Activated CD4-positive, alpha-beta T cell treated with anti-CD3 and anti-CD28 coated beads, Interleukin-10, Interleukin-2, amounts not matched to agents 100 ng/mL and 50 ng/mL, durations not matched to agents 16 hours and 8 hours (primary cell): Measurements from ENCODE around the gene BCAR3.

ENCODE experiments used
- DNase-seq: peaks from one replicate; pipeline ENCODE4 v3.0.0-alpha.2; 2020

Gene BCAR3

DNA sequence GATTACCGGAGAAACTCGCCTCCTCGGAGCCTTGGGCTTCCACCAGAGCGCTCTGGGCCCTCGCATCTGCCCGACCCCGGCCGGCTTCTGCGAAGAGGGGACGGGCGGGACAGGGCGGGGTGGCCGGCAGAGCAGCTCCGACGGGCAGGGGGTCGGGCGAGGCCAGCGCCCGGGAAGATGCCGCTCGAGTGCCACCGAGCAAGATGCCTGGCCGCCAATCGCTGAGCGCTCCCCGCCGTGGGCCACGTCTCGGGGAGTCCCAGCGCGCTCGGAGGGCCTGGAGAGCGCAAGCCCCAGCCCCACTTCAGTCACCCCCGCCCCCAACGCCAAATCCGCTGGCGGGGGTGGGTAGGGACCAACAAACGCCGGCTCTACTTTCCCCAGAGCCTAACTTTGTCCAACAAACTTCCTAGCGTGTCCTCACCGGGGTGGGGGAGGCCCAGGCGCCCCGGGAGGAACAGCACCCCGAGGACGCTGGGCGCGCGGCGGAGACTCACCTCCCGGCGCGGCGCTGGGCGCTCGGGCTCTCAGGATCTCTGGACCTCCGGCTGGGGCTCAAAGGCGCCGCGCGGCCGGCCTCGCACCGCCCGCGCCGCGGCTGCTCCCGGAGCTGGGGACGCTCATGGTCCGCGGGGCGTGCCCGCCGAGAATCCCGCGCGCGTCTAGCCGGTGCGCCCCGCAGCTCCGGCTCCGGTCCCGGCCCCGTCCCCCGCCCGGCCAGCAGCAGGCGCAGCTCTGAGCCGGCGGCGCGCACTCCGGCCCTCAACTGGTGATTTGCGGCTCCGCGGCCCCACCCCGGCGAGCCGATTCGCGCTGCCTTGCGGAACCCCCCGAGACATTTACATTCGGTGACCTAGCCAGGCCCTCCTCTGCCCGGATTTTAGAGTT is at the start of gene BCAR3:
Gene BCAR3, minus strand, starts transcription at position 737 of the 888 bp plus-strand sequence. CDS start 6,907 bp downstream, outside the sequence.
- DNase-seq = peak; percentile 31

DNA sequence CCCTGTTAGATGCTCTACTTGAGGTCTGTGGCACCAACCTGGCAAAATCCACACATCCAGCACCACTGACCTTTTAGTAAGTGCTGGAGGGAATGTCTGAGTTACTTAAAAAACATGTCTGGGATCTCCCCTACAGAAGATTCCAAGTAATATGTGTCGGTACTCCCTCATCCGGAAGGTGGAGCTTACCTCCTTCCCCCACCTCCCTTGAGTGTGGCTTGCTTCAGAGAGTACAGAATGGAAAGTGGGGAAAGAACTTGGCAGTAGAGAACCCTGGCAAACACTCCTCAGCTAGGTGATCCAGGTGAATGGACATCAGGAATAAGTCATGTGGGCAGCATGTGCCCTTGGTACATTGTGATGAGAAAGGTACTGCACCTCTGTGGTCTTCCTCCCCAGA is 49.0 kb upstream of the BCAR3 start:
- no peak for DNase-seq

DNA sequence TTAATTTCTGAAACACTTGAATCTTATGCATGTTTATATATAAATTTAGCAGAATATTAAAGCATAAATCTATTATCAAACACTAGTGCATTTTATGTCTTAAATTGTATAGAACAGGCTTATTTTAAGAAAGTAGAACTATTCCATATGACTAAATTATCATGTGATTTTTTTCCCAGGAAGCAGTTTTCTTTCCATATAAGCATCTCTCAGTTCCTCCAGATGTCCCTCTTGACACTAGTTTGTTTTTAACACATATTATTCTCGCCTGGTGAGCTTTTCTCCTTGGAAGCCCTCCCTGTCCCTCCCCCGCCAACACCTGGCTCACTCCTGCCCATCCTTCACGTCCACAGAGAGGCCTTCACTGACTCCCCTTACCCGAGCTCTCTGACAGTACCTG is 48.3 kb upstream of the BCAR3 start:
- no peak for DNase-seq

DNA sequence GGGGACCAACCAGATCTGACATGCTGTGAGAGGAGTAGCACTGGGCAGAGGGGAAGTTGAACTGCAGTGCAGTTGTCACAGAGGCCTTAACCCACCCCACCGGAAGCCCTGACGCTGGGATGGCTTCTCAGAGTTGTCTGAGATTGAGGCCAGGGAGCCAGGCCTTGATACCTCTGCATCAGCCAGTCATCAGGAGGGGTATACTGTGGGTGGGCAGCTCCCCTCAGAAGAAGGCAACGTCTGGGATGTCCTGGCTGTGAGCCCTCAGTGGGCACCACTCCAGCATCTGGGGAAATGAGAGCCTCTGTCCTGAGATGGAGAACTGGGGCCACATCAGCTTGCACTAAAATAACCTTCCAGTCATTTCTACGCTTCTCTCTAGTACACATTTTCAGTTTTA is 47.9 kb upstream of the BCAR3 start:
- no peak for DNase-seq

DNA sequence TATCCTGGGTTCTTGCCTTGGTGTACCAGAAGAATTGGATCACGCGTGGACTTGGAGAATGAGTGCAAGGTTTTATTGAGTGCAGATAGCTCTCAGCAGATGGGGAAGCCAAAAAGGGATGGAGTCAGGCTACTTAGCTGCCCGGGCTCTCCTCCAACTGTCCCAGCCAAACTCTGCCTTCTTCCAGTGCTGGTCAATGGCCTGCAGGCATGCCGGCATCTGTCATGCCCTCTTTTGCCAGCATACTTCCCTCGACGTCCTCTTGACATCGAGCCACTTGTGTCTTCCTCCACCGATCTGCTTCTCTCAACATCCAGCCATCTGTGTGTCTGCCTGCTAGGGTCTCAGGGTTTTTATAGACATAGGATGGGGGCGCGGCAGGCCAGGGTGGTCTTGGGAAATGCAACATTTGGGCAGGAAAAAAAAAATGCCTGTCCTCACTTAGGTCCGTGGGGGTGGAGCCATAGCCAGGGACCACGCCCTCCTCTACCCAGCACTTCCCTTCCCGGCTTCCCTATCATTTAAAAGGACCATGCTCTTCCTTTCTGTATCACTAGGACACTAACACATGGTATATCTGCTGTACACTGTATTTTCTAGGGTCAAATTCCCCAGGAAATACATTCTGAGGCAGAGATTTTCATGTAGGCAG is 47.0 kb upstream of the BCAR3 start:
- DNase-seq = no peak

DNA sequence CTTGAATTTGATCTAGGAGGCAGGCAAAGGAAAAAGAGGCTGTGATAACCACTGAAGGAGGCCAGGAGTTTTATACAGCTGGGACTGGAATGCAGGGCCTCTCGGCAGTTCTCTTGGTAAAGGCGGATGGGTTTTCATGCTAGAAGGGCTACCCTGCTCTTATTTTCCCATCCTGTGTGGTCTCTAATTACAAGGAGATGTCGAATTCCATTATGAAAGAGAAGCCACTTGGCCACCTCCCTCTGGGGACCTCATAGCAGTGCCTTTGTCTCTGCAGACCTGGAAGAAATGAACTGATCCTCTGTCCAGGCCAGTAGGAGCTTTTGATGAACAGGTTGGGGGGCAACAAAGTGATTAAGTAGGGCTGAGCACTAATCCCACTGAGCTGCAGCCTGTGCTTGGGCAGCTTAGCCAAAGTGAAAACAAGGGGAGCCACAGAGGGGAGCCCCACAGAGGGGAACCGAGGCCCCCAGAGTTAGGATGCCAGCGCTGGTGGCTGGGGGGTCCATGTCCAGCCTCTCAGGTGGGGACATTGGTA is 42.2 kb upstream of the BCAR3 start:
- no peak for DNase-seq

DNA sequence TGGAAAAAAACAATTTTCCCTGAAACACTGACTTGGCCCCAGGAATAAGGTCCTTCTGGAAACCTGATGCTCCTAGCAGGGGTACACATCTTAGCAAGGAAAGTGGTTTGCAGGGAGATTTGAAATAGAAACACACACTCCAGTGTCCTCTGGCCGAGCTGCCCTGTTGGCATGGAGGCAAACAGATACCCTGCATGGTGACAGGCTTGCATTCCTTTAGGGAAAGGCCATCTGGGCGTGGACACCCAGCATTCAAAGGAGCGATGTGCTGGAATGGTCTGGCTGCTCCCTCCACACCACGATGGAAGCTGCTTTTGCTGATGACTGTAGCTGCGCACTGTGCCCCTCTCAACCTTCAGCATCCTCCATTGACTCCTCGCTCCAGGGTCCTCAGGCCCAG is 41.5 kb upstream of the BCAR3 start:
- DNase-seq = no peak

DNA sequence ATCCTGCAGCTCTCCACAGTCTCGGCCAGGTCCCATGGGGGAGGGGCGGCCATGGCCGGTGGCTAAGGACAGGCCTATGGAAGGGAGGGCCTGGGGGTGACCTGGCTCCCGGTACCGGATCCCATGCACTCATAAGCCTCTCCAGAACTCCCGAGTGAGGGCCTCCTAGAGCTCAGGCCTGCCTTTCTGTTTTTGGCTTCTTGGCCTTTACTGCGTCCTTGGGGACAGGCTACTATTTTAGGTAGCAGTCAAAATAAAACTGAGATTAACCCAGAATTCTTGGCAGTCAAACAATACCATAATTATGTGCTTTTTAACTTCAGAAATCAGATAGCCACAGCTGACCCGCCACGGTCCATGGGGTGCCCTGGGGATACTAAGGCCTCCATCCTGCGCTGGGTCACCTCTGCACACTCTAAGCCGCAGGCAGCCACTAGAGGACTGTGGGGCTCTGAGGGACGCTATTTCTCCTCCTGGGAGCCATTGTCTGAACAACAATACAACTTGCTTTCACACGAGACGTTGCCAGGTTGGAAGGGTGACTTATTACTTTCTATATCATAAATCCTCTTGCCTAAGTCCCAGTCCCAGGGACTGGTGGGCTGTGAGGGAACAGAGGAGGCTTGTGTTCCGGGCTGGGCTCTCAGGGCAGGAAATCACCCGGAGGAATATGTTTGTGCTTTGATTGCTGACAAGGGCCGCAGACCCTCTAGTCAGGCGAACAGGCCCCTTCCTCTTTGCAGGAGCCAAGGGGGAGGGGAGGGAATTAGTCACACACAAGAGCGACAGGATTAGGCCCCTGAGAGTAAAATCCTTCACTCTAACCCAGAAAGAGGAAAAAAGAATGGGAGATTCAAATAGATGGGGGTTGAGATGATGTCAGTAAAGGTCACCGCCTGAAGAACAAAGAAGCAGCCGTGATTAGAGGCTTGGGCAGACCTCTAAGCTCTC is 40.7 kb upstream of the BCAR3 start:
- DNase-seq = no peak

DNA sequence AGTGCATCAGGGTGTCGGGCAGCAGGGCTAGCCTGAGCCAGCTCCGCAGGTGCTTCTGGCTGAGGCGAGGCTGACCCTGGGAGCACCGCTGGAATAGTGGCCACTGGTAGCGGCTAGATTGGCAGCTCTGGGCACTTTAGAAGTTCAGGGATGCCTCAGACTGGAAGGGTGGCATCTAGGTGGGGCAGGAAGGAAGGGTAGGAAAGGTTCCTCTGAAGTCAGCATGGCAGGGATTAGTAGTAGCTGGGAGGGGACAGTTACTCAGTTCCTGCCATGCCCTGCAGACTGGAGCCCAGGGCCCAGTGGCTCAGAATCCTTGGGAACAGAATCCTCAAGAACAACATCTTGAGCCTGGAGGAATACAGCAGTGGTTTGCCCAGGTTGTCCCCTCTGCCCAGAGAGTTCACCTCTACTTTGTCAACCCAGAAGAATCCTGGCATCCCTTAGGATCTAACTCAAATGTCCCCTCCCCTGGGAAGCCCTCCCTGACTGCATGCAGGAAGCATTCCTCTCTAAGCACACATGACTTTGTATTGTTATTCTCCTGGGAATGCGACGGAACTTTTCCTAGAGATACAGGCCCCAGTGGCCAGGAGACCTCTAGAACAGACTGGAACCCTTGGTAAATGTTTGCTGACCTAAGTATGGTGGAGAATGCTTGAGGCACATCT is 39.5 kb upstream of the BCAR3 start:
- DNase-seq = no peak

DNA sequence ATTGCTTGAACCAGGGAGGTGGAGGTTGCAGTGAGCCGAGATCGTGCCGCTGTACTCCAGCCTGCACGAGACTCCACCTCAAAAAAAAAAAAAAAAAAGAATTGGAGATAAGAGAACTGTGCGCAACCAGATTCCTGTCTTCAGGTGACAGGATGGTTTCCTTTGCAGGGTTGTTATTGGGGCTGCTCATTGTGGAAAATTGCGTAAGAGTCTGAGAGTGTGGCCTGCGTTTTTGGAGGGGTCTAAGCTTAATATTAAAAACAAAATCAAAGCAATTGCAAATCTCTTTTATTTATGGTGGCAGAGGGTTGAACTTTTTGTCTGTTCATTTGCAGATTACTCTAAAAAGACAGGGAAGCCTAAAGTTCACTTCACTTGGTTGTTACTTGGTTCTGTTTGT is 36.0 kb upstream of the BCAR3 start:
- DNase-seq = no peak

DNA sequence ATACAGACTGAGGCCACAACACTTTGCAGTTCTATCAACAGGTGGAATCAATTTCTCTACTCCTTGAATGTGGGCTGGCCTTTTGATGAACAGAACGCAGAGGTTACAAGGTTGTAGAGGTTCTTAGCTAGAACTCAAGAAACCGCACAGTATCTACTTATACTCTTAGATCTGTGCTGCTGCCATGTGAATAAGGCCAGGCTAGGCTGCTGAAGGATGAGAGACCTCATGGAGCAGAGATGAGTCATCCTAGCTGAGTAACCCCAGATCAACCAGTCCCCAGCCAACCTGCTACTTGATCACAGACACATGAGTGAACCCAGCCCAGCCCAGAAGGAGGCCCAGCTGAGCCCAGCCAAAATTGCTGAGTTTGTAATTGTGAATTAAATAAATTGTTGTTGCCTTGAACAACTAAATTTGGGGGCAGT is 35.3 kb upstream of the BCAR3 start:
- peak; percentile 84 for DNase-seq

DNA sequence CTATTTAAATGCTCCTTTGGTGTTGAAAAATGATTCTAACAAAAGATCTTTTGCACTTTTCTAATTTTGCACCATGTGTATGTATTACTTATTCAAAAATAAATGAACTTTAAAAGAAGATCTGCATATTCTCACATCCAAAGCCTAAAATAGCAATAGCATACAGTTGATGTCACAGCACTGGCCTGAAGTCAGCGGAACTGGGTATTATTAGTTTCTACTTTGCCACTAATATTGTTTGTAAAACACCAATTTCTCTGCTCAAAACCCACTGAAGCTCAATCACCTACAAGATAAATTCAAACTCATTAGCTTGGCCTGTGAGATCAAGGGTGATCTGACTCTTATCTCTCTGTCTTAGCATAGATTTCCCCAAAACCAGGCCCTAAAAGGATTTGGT is 34.5 kb upstream of the BCAR3 start:
- no peak for DNase-seq

DNA sequence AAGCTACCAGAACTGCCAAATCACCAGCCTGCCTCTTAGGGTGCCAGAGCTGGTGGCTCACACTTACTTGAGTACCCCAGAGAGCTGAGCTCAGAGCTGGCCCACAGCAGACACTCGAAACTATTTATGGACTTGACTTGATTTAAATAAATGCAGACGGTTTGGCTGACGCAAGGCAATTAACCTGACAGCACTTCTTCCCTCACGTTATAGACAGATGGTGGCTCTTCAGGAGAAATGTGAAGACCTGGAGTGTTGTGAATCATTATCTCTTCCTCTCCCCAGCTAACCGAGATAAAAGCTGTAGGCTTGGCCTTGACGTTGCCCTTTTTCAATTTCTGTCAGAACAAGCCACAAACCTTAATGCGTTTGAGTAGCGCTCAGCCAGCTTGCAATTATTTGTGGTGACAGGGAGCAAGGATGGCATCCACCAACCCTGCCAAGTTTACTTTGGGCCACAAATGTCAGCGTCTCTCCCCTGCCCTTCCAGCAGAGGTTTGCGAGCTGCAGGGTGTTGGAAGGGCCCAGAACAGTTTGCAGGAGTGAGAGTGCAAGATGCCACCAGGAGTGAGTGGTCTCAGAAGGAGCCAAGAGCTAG is 34.0 kb upstream of the BCAR3 start:
- DNase-seq = peak; percentile 87

DNA sequence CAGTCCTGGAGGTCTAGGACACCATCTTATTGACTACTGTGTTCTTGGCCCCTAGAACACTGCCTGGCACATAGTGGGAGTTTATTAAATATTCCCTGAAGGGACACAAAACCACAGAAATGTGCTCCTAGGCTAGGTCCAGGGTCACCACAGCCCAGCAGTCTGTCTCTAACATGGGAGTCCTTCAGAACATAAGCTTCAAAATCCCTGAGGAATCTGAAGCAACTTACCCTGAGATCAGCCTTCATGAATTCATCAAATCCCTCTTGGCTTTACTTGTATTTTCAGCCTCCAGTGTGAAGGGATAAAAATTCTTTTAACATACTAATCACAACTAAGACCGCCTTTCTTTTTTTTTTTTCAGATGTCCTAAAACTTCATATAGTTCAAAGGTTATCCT is 32.7 kb upstream of the BCAR3 start:
- no peak for DNase-seq

DNA sequence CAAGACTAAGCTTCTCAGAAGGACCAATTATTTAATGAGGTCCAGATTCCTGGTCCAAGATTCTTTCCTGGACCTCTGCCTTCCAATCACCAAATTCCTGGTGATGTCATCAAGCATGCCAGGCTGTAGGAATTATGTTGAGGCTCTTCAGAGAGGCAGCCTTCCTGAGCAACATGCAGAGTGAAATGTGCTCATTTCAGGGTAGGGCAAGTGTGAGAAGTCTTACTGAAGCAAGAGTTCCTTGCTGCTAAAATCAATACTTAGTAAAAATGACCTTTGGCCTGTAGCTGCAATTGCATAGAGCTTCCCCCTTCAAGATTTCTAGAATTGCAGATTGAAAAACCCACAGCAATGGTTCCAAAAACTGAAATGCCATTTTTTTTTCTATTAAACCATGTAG is 31.7 kb upstream of the BCAR3 start:
- no peak for DNase-seq

DNA sequence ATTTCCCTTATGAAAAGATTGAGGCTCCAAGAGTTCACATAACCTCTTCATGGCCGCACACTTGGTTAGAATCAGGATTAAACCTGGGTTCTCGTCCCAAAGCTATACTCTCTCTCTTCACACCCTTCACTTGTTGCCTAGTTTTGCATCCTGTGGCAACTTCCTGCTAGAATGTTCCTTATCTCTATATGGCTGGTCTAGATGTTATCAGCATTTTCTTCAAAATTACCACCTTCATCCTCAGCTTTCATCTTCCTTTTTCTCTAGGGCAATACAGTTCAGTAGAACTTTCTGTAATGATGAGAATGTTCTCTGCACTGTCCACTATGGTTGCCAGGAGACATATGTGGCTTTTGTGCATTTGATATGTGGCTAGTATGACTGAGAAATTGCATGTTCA is 31.1 kb upstream of the BCAR3 start:
- DNase-seq = peak; percentile 12

DNA sequence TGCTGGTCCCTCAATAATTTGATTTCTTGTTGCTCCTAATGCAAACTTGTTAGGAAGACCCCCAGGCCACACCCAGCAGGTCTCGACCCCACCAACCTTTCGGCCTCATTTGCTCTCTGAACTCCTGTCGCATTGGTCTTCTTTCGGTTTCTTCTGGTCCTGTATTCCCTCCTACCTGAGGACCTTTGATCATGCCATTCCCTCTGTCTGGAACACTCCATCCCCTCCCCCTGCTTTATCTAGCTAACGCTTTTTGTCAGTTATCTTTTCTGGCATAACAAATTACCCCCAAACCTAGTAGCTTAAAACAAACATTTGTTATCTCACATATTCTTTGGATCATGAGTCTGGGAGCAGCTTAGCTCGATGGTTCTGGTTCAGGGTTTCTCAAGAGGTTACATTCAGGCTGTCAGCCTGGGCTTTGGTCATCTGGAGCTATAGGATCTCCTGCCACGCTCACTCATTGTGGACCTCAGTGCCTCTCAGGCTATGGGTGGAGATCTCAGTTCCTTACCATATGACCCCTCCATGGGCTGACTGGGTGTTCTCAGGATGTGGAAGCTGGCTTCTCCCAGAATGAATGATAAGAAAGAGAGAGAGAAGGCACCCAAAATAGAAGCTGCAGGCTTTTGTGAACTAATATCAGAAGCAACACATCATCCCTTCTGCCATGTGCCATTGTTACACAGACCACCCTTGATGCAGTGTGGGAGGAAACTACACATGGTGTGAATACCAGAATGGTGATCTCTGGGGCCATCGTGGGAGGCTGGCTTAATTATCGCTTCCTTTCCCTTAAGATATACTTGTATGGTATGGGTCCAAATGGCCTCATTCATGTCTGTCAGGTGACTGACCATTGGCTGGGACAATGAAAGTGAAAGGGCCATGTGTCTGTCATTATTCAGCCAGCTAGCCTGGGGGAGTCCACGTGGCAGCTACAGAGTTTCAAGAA is 29.1 kb upstream of the BCAR3 start:
- DNase-seq = no peak

DNA sequence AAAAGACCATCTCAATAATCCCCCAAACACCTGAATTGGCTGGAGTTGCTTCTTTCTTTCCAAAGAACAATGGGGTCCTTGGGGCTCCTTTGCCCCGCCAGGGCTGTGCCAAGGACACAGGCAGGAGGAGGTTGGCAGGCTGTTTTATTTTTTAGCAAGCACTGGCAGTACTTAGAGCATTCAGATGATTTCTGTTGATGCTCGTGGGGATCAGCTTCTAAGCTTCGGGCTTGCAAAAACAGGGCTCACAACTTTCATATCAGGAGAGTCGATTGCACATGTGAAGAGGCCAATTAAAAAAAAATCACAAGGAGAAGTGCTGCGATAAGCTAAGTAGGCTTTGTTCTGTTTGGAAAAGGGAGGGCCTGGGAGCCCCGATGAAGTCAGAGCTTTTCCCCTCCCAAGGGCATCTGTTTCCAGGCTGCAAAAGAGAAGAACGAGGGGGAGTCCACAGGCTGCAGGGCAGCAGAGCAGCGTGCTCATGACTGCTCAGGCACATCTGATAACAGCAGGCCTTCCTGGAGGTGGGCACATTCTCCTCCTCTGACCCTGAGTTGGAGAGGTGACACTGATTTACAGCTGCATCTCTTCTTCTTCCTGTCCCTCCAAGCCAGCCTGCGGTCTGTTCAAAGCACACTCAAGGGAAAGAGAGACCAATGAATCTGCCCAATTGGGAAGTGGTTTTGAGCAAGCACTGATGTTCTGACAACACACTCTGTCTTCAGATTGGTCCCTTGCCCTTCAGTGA is 27.3 kb upstream of the BCAR3 start:
- DNase-seq = peak; percentile 61

DNA sequence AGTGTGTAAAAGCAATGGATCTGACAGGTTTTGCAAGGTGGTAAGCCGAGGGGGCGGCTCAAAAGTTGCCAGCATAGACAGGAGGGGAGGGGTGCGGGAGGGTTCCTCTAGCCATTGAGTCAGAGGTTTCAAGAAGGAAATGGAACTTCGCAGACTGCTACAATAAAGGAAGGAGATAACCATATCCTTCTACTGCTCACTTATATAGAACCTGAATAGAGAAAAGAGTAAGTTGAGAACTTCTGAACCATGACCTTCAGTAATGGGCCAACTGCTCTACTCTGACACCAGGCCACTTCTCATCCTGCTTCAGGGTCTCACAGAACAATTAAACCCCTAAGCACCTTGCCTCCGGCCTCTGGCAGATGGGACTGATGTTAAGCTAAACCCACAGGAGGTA is 26.3 kb upstream of the BCAR3 start:
- DNase-seq = peak; percentile 73
